Upper lobe of left lung (tissue), 6 donors: ENCODE measurements around the gene ZER1. TPM values are rescaled to one million over a fixed set of nuclear protein-coding genes. Genes with fewer than 3 reads are reported as not detected.
"Not testable (repeated sequence)": the region's sequence is repeated elsewhere in the genome, so short reads cannot be mapped to it uniquely, and the experiment has no call there.

Source experiments
- ATAC-seq, 2 donors: fragments of 200-7000 bp; cut with Tn5 transposase; one replicate each; pipeline ENCODE4 v1.9.1; 2022; ENCODE audit warnings: mild to moderate bottlenecking in 2 of 2, moderate library complexity in 2 of 2; ENCODE audit not compliant: low FRiP score in 2 of 2
- DNase-seq, 2 donors: peaks; one replicate each; pipeline ENCODE4 v3.0.0-alpha.2; 2019 to 2020
- H3K27ac ChIP-seq, 4 donors: fragments of 200-600 bp; sonication (generic); one replicate each; pipeline ENCODE4 v1.5.1; 2016 to 2019
- H3K27me3 ChIP-seq, 4 donors: fragments of 200-600 bp; sonication (generic); one replicate each; pipeline ENCODE4 v1.5.1; 2017 to 2019
- H3K36me3 ChIP-seq, 4 donors: fragments of 200-600 bp; sonication (generic); one replicate each; pipeline ENCODE4 v1.5.1; 2016 to 2019
- H3K4me1 ChIP-seq, 4 donors: fragments of 200-600 bp; sonication (generic); one replicate each; pipeline ENCODE4 v1.5.1; 2018 to 2019
- H3K4me3 ChIP-seq, 4 donors: fragments of 200-600 bp; sonication (generic); one replicate each; pipeline ENCODE4 v1.5.1; 2017 to 2019; ENCODE audit warnings: mild to moderate bottlenecking in 2 of 4, moderate library complexity in 1 of 4
- H3K9me3 ChIP-seq, 4 donors: fragments of 200-600 bp; sonication (generic); one replicate each; pipeline ENCODE4 v1.5.1; 2018 to 2019
- EP300 ChIP-seq, 4 donors: sonication (generic); formaldehyde crosslinking; IDR thresholded peaks; one replicate each; pipeline ENCODE4 v1.5.1; 2017; ENCODE audit warnings: antibody characterized with exemption in 4 of 4, control low read depth in 2 of 4
- POLR2A ChIP-seq, 4 donors: fragments of 450-650 bp; IDR thresholded peaks; one replicate each; pipeline ENCODE4 v1.5.1; 2016 to 2017; ENCODE audit warnings: antibody characterized with exemption in 4 of 4, mild to moderate bottlenecking in 2 of 4
- POLR2AphosphoS5 ChIP-seq, 2 donors: sonication (generic); formaldehyde crosslinking; IDR thresholded peaks; one replicate each; pipeline ENCODE4 v1.5.1; 2017; ENCODE audit warnings: antibody characterized with exemption in 2 of 2
- WGBS, 2 donors: methylation state at CpG; one replicate each; pipeline ENCODE4 v1.1.5; 2017 to 2018; 5-methylcytosine and 5-hydroxymethylcytosine counted together
- total RNA-seq, 6 donors: library from RNA; depleted of rRNA in 4 of 6; stranded (reverse); fragments of >200 nt in 4 of 6; gene quantifications; one replicate each; pipeline versions ENCODE4 v1.1.0 to v1.2.1, GENCODE V29; 2016 to 2021
- TF ChIP-seq, protein P1 (sequence below), 6 experiments: fragments of 450-650 bp in 4 of 6; fragments of 200-600 bp in 2 of 6; sonication (generic) in 2 of 6; IDR thresholded peaks; one replicate each; pipeline ENCODE4 v1.5.1; 2016 to 2019; ENCODE audit warnings: antibody characterized with exemption in 6 of 6
- donor health status: DM: no; HTN: no; CAD: no; lungs with moderate emphysema.
- donor health status: DM: no; HTN: yes; CAD: no; lungs with severe emphysema.

ZER1 gene
- total RNA-seq, 6 donors from 2014 or later = 30.9 to 55.5 (median 44.0) TPM

DNA sequence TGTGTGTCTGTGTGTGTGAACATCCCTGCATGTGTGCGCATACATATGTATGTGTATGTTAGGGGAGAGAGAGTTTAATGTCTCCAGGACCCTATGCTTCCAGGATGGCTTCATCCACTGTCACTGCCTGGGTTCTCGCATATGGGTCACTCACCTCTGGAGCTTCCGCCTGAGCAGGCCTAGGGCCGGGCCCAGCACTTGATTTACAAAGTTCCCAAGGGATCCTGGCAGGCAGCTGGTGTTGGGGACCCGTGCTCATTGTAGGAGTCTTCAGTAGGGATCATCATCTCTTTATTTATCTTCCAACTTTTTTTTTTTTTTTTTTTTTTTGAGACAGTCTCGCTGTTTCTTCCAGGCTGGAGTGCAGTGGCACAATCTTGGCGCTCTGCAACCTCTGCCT, 28.3 kb upstream of the ZER1 start:
- Histone ChIP-seq H3K4me1 (no peaks in the 10 kb centered on the region), H3K27me3 (no peaks in the 10 kb centered on the region), H3K36me3 (peaks cover 26 to 89% (median 67%) of the 10 kb centered on the region in 4 donors), H3K27ac (no peak overlapping the region), H3K4me3 (no peak overlapping the region), H3K9me3 (no peaks in the 10 kb centered on the region)
- DNase-seq (no peak), ATAC-seq (no peak)
- 91 to 94% methylated on average over 7 of the region's 7 CpGs for WGBS, 2 donors
- TF ChIP-seq POLR2AphosphoS5 (IDR thresholded peaks at IDR 0.05) (no peak), EP300 (IDR thresholded peaks at IDR 0.05) (no peak), POLR2A (IDR thresholded peaks at IDR 0.05) (no peak)
- TF ChIP-seq, protein P1, sequence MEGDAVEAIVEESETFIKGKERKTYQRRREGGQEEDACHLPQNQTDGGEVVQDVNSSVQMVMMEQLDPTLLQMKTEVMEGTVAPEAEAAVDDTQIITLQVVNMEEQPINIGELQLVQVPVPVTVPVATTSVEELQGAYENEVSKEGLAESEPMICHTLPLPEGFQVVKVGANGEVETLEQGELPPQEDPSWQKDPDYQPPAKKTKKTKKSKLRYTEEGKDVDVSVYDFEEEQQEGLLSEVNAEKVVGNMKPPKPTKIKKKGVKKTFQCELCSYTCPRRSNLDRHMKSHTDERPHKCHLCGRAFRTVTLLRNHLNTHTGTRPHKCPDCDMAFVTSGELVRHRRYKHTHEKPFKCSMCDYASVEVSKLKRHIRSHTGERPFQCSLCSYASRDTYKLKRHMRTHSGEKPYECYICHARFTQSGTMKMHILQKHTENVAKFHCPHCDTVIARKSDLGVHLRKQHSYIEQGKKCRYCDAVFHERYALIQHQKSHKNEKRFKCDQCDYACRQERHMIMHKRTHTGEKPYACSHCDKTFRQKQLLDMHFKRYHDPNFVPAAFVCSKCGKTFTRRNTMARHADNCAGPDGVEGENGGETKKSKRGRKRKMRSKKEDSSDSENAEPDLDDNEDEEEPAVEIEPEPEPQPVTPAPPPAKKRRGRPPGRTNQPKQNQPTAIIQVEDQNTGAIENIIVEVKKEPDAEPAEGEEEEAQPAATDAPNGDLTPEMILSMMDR (IDR thresholded peaks at IDR 0.05) = no peak

DNA sequence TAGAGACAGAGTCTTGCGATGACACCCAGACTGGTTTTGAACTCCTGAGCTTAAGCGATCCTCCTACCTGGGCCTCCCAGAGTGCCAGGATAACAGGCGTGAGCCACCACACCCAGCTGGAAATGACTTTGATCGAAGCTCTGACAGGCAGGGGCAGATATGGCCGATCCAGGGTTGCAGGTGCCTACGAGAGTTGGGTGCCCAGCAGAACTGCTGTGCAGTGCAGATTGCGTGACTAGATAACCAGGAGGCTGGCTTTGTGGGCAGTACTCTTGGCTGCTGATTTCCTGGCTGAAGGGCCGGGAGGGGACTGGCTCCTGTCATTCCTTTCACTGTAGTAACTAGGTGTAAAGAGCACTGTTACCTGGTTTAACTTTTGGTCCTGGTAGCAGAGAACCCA, 27.2 kb upstream of the ZER1 start:
- H3K36me3 ChIP-seq = peaks cover 26 to 90% (median 64%) of the 10 kb centered on the region in 4 donors
- no peak overlapping the region for H3K4me3 ChIP-seq
- DNase-seq (no peak), ATAC-seq (no peak)
- H3K27me3 ChIP-seq = no peaks in the 10 kb centered on the region
- no peaks in the 10 kb centered on the region for H3K9me3 ChIP-seq
- WGBS, 2 donors = 79 to 91% methylated on average over 8 of the region's 8 CpGs
- TF ChIP-seq POLR2A (IDR thresholded peaks at IDR 0.05) = no peak
- TF ChIP-seq, protein P1 (IDR thresholded peaks at IDR 0.05) = no peak
- no peak for TF ChIP-seq POLR2AphosphoS5 (IDR thresholded peaks at IDR 0.05)
- no peak for TF ChIP-seq EP300 (IDR thresholded peaks at IDR 0.05)
- H3K4me1 ChIP-seq = no peaks in the 10 kb centered on the region
- no peak overlapping the region for H3K27ac ChIP-seq

GRCh38 chr9:128794961-128795360, 23.2 kb upstream of the ZER1 start:
- 50% methylated on average over 2 of the region's 2 CpGs for WGBS, 2 donors
- H3K4me3 ChIP-seq, ATAC-seq, H3K9me3 ChIP-seq, DNase-seq, H3K27ac ChIP-seq, H3K4me1 ChIP-seq, H3K27me3 ChIP-seq: not testable (repeated sequence)
- peaks cover 28 to 91% (median 72%) of the 10 kb centered on the region in 4 donors for H3K36me3 ChIP-seq

DNA sequence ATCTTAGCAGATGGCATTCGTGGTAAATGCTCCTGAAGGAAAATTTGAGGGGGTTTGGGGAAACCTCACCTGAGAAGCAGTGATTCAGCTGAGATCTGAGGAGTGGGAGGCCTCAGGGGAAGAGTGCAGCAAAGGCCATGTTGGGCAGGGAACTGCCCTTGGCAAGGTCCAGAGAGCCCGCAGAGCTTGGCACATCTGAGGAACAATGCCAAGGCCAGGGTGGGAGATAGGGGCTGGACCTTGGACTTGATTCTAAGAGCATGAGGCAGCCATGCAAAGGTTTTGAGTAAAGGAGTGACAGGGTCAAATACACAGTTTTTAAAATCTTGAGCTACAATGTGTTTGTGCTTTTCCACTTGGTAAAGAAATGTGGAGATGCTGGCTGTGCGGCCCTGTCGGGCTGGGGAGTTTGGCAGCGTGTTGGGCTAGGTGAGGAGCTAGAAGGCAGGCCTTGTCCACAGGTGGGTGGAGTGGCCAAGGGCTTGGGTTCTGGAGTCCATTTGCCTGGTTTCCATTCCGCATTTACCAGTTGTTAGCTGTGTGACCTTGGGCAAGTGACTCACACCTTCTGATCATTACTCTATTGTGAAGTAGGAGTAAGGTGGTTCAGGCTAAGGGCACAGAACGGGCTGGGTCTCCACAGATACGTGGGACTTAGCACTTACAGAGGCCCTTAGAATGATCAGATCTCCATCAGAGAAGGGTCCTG, 21.4 kb upstream of the ZER1 start:
- Histone ChIP-seq H3K4me3 (no peak overlapping the region), H3K9me3 (no peaks in the 10 kb centered on the region), H3K36me3 (peaks cover 25 to 73% (median 55%) of the 10 kb centered on the region in 4 donors), H3K27me3 (no peaks in the 10 kb centered on the region), H3K27ac (no peak overlapping the region), H3K4me1 (peaks cover 3 to 9% (median 5%) of the 10 kb centered on the region in 4 donors)
- DNase-seq = no peak
- 91 to 92% methylated on average over 6 to 8 of the region's 8 CpGs for WGBS, 2 donors
- no peak for ATAC-seq
- TF ChIP-seq, protein P1 (IDR thresholded peaks at IDR 0.05) = no peak
- no peak for TF ChIP-seq EP300 (IDR thresholded peaks at IDR 0.05)

DNA sequence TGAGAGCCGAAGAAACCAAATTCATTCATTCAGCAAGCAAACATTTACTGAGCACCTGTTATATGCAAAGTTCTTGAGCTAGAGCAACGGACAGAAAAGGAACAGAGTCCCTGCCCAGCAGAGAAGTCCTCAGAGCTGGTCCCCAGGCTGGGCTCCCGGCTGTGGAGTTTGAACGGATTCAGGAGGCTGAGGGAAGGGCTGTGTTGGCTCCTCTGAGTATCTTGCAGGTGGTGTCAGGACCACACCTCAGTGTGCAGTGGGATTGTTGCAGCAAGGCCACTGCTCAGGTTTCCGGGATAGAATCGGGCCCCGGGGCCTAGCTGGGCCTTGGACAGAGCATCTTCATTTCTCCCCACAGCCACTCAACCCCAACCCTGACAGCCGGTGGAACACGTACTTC, 20.4 kb upstream of the ZER1 start:
- no peak for TF ChIP-seq EP300 (IDR thresholded peaks at IDR 0.05)
- TF ChIP-seq, protein P1 (IDR thresholded peaks at IDR 0.05) = no peak
- no peak for TF ChIP-seq POLR2AphosphoS5 (IDR thresholded peaks at IDR 0.05)
- TF ChIP-seq POLR2A (IDR thresholded peaks at IDR 0.05) = no peak
- DNase-seq = no peak
- H3K9me3 ChIP-seq = no peaks in the 10 kb centered on the region
- peaks cover 7 to 15% (median 11%) of the 10 kb centered on the region in 4 donors for H3K4me1 ChIP-seq
- 88 to 91% methylated on average over 8 of the region's 9 CpGs for WGBS, 2 donors
- H3K27ac ChIP-seq = no peak overlapping the region
- no peaks in the 10 kb centered on the region for H3K27me3 ChIP-seq
- H3K36me3 ChIP-seq = peaks cover 15 to 63% (median 45%) of the 10 kb centered on the region in 4 donors
- H3K4me3 ChIP-seq = no peak overlapping the region
- no peak for ATAC-seq
